ENCODE results near the gene FAM50A. TPM values are rescaled to one million over a fixed set of nuclear protein-coding genes. Genes with fewer than 3 reads are reported as not detected.
A peak's percentile ranks its signal among the peaks of the same experiment; 100 is the strongest.

FAM50A gene
- total and polyA plus RNA-seq, 2 donors (not counting 1 experiment from before 2014, with no cell fraction given) = 44.5 to 79.8 TPM

- peaks cover 5 to 39% of the 10 kb centered on the region in 2 donors for H3K4me1 ChIP-seq (ENCODE audit: control insufficient read depth in 2 of 2, insufficient read depth in 2 of 2, low read length in 2 of 2)
- H3K79me2 ChIP-seq (ENCODE audit: control insufficient read depth, insufficient read depth, low read length) = peaks cover 6% of the 10 kb centered on the region
- ATAC-seq (ENCODE audit: low read depth) = peak; percentile 1
- TF ChIP-seq EZH2 (IDR thresholded peaks at IDR 0.05; ENCODE audit: borderline replicate concordance, insufficient read depth, low read depth, low read length, poor library complexity, severe bottlenecking) (no peak), CTCF (IDR thresholded peaks at IDR 0.05) (no peak)
- ChIA-PET POLR2A (interaction anchor here (0.7 to 1.8 kb wide), 7 partner anchors 12 to 563 kb away, joined by 3 to 13 read pairs (median 6); partner anchors contain the start of genes FAM3A and RPL10), CTCF (interaction anchor here (1.0 to 1.9 kb wide), 8 partner anchors 8 to 116 kb away, joined by 3 to 11 read pairs (median 4); partner anchors contain the start of genes PLXNA3, RPL10 and TAFAZZIN)
- no peaks in the 10 kb centered on the region for H3K9me3 Mint-ChIP-seq (ENCODE audit: insufficient read depth)
- no peaks in the 10 kb centered on the region for H3K9me3 ChIP-seq (ENCODE audit: control extremely low read depth in 1 of 3, control insufficient read depth in 2 of 3, insufficient read depth in 1 of 3, low read length in 2 of 3)
- peak overlapping the region; percentile 74 for H2AFZ ChIP-seq (ENCODE audit: insufficient read depth, low read depth, low read length, poor library complexity, severe bottlenecking)
- no peak for DNase-seq
- H3K27me3 ChIP-seq (replicated peaks in 1 of 4; ENCODE audit: control extremely low read depth in 1 of 4, control insufficient read depth in 3 of 4, insufficient read depth in 4 of 4, low read length in 3 of 4) = no peaks in the 10 kb centered on the region
- H3K36me3 ChIP-seq (replicated peaks in 1 of 2; ENCODE audit: control extremely low read depth in 1 of 2, control insufficient read depth in 1 of 2, extremely low read depth in 1 of 2, insufficient read depth in 2 of 2, low read length in 1 of 2) = peaks cover 0 to 5% of the 10 kb centered on the region in 2 experiments
- peak overlapping the region; percentile 67 for H3K9ac ChIP-seq (ENCODE audit: low read length)
- peak overlapping the region in 4 of 5 experiments; percentile 53 to 65 (median 60) for H3K4me3 ChIP-seq (ENCODE audit: control extremely low read depth in 1 of 5, extremely low read depth in 1 of 5, insufficient read depth in 1 of 5, low read depth in 2 of 5, low read length in 4 of 5)
- peak overlapping the region; percentile 89 for H3K27ac Mint-ChIP-seq
- H3K4me1 Mint-ChIP-seq = peaks cover 17% of the 10 kb centered on the region
- intact Hi-C loops (cut with micrococcal nuclease) = loop anchor here (1.0 to 5.0 kb wide), 5 partner anchors 11 to 93 kb away; partner anchors contain the start of genes FAM3A, LAGE3, PLXNA3 and RPL10
- H3K27me3 Mint-ChIP-seq = no peaks in the 10 kb centered on the region
- no peaks in the 10 kb centered on the region for H4K20me1 ChIP-seq (ENCODE audit: control insufficient read depth, insufficient read depth, low read length, poor library complexity, severe bottlenecking)
- H3K4me3 Mint-ChIP-seq = peak overlapping the region; percentile 89
- peak overlapping the region; percentile 63 to 78 for H3K27ac ChIP-seq (ENCODE audit: low read length in 2 of 2)
- WGBS (ENCODE audit: insufficient coverage) = 0% methylated on average over 11 of the region's 19 CpGs
- peak overlapping the region; percentile 80 for H3K4me2 ChIP-seq (replicated peaks; ENCODE audit: low read depth, low read length, poor library complexity, severe bottlenecking)
Measured at GRCh38 chrX:154490021-154490413, 46.1 kb downstream of the FAM50A start.

Data from B cell (primary cell).